Adipose tissue (tissue), 3 donors: ENCODE measurements around the gene KCTD2. TPM values are rescaled to one million over a fixed set of nuclear protein-coding genes. Genes with fewer than 3 reads are reported as not detected.

Experiments
- H3K27ac ChIP-seq: one replicate; pipeline ENCODE4 v1.5.1; 2013; ENCODE audit warnings: low read depth, low read length
- WGBS, 3 donors: extraction: QIAGEN DNeasy Blood & Tissue Kit; methylation state at CpG; one replicate each; pipeline ENCODE4 v1.1.7; 2013; 5-methylcytosine and 5-hydroxymethylcytosine counted together
- polyA plus RNA-seq, 3 donors: library from polyadenylated mRNA; stranded (reverse); fragments of 200-250 nt; gene quantifications; one replicate each; pipeline ENCODE4 v1.2.3, GENCODE V29; 2013
- donor health status: healthy with polysubstance abuse.
- donor health status: Bipolar disorder and iron deficiency.
- donor health status: healthy.

KCTD2 gene
- polyA plus RNA-seq, 3 donors, result 8.4 to 31.6 (median 23.7) TPM

- 2 to 15% (median 4%) methylated on average over 47 to 69 of the region's 69 CpGs for WGBS, 3 donors
- peak within 1 kb of the TSS; percentile 31 for H3K27ac ChIP-seq
Observed at GRCh38 chr17:75087558-75088453, 40.8 kb downstream of the KCTD2 start, which contains the start of gene SLC16A5. TSS of gene SLC16A5 (plus strand) at chr17:75087954. CDS start at chr17:75093637, 5,683 bp downstream.

DNA sequence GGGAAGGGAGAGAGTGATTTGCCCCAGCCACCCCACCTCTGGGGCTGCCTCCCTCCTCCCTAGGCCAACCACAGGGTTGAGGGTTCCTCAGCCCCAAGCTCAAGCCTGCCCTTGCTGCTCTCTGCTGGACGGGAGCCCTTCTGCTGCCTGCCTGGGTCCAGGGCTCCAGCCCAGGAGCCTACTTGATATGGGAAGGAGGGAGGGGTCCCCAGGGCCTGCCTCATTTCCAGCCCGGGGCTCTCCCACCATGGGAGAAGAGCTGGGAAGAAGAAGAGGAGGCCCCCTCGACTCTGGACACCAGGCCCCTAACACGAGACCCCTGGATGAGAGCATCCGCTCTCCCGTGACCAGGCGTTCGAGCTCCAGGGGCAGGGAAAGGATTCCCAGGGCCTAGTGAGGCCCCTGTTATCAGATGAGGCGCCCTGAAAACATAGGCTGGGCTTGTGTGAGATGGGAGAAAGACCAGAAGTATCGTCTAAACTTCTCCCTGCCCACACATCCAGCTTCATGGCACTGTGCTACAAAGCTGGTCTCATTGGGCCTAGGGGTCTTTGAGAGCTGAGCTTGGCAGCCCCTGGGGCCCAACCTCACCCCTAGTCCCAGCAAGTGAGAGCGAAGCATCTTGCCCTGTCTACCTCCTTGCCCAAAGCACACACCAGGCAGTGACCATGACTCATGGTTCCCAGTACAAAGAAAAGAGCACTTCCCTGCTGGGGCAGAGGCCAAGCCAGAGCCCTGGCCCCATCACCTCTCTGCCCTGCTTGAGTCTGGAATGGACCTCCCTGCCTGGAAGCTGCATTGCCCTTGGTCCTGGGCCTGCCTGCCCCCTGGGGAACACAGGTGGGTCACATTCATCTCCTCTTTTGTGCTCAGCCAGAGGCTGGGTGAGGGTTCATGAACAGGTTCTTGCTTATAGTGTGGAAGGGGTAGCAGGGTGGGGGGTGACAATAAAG, 41.7 kb downstream of the KCTD2 start:
- 73 to 85% (median 77%) methylated on average over 11 of the region's 11 CpGs for WGBS, 3 donors
- H3K27ac ChIP-seq, result peak overlapping the region; percentile 31

DNA sequence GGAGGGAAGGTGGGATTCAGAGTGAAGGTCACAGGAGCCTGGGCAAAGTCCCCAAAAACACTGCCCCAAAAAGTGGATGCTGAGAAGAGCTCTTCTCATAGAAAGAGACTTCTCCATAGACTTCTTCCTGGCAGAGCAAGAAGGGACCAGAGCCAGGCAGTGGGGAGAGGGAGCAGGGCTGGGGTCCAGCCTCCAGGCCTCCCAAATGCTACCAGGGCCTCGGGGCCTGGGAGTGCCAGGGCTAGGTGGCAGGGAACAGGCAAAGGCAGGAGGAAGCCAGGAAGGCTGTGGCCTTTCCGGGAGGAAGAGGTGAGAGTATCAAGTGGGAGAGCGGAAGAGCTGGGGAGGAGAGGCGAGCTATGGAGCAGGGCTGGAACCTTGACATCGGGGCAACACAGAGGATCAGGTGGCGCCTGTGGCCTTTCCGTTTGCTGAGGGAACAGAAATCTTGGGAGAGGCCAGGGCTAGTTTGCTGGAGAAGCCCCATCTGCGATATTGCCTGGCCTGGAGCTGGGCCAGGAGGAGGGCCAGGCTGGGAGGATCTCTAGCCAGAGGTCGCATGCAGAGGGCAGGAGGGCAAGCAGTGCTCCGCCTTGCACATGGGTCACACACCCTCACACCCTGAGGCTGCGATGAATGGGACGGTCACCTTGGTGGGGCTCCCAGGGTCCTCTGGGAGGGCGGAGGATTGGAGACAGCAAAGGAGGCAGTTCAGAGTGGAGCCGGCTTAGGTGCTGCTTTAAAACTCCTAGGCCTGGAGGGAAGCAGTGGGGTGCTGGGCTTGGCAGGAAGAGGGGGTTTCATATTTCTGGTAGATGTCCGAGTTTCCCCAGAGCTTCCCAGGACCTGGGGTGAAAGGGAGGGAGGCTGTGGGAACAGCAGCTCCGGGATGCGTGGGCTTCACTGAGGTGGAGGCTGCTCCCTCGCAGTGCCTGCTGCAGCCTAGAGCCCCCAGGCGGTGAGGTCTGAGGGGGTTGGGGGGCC, 44.1 kb downstream of the KCTD2 start:
- no peak overlapping the region for H3K27ac ChIP-seq
- WGBS, 3 donors, result 43 to 51% (median 50%) methylated on average over 19 of the region's 19 CpGs

- 70 to 83% (median 79%) methylated on average over 10 of the region's 10 CpGs for WGBS, 3 donors
- no peak overlapping the region for H3K27ac ChIP-seq
Observed at GRCh38 chr17:75091855-75092327, 44.9 kb downstream of the KCTD2 start.

DNA sequence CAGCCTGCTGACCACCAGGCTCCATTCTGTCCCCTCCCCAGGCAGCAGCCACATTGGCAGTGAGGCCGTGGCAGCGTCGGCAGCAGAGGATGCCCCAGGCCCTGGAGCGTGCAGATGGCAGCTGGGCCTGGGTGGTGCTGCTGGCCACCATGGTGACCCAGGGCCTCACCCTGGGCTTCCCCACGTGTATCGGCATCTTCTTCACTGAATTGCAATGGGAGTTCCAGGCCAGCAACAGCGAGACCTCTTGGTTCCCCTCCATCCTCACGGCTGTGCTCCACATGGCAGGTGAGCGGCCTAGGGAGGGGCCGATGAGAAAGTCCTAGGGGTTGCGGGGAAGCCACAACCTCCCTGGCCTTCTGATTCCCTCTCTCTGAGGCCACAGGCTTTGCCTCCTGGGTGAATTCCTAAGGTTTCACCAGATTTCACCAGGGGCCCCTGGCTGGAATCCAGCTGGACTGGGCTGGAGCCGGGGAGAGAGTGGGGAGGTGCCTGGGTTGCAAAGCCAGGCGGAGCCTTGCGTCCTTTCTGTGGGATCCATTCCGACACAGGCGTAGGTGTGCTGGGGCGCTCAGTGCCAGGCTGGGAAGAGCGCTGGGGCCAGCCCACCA, 46.6 kb downstream of the KCTD2 start:
- H3K27ac ChIP-seq, result no peak overlapping the region
- WGBS, 3 donors, result 86 to 90% (median 87%) methylated on average over 18 of the region's 18 CpGs

DNA sequence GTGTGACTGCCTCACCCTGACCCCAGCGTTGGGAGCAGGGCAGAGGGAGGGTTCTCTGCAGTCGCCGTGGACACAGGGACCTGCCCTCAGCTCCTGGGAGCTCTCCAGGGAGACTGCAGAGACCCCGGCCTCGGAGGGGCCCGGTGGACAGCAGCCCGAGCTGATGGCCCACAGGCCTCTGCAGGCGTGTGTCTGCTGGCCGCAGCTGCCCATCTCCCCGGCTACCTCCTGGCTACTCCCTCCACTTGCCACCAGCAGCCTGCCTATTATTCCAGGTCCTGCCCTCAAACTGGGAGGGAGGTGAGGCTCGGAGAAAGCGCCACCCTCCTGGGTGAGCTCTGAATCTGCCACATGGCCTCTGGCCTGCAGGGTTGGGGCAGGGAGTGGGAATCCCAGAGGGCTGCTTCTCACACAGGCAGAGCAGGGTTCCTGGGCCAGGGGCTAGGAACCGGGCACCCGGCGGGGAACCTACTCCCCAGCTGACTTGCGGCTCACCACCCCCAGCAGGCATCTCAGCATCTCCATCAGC, 47.9 kb downstream of the KCTD2 start:
- no peak overlapping the region for H3K27ac ChIP-seq

GRCh38 chr17:75096082-75096625, 49.1 kb downstream of the KCTD2 start:
- 25 to 37% (median 30%) methylated on average over 14 of the region's 14 CpGs for WGBS, 3 donors
- H3K27ac ChIP-seq, result no peak overlapping the region

More for the DNA sequence above, 47.9 kb downstream of the KCTD2 start:
- WGBS, 3 donors, result 72 to 79% (median 73%) methylated on average over 15 to 16 of the region's 16 CpGs

- H3K27ac ChIP-seq, result no peak overlapping the region
Observed at GRCh38 chr17:75097865-75098264, 50.8 kb downstream of the KCTD2 start.

DNA sequence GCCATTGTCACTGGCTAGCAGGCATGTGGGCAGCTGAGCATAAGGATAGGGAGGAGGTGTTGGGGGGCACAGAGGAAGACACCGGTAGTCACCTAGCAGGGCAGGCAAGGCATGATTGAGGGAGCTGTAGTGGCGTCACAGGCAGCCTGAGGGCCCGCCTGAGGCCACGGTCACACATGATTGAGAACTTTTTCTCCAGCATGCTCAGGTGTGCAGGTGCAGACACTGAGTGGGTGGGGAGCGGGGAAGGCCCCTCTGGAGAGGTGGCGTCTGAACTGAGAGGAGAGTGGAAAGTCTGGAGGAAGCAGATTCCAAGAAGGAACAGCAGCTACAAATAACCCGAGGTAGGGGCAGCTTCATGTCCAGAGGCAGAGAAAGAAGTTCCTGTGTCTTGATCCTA, 51.8 kb downstream of the KCTD2 start:
- WGBS, 3 donors, result 92 to 97% (median 96%) methylated on average over 7 of the region's 7 CpGs
- H3K27ac ChIP-seq, result no peak overlapping the region

More at GRCh38 chr17:75097865-75098264, 50.8 kb downstream of the KCTD2 start:
- WGBS, 3 donors, result 52 to 98% (median 97%) methylated on average over 7 of the region's 7 CpGs

- WGBS, 3 donors, result 95 to 98% (median 96%) methylated on average over 31 of the region's 31 CpGs
Observed at GRCh38 chr17:75099881-75100595, 53.0 kb downstream of the KCTD2 start.

GRCh38 chr17:75102385-75102821, 55.4 kb downstream of the KCTD2 start:
- WGBS, 3 donors, result 41 to 71% (median 45%) methylated on average over 11 to 12 of the region's 12 CpGs
- H3K27ac ChIP-seq, result no peak overlapping the region

More at GRCh38 chr17:75099881-75100595, 53.0 kb downstream of the KCTD2 start:
- no peak overlapping the region for H3K27ac ChIP-seq

DNA sequence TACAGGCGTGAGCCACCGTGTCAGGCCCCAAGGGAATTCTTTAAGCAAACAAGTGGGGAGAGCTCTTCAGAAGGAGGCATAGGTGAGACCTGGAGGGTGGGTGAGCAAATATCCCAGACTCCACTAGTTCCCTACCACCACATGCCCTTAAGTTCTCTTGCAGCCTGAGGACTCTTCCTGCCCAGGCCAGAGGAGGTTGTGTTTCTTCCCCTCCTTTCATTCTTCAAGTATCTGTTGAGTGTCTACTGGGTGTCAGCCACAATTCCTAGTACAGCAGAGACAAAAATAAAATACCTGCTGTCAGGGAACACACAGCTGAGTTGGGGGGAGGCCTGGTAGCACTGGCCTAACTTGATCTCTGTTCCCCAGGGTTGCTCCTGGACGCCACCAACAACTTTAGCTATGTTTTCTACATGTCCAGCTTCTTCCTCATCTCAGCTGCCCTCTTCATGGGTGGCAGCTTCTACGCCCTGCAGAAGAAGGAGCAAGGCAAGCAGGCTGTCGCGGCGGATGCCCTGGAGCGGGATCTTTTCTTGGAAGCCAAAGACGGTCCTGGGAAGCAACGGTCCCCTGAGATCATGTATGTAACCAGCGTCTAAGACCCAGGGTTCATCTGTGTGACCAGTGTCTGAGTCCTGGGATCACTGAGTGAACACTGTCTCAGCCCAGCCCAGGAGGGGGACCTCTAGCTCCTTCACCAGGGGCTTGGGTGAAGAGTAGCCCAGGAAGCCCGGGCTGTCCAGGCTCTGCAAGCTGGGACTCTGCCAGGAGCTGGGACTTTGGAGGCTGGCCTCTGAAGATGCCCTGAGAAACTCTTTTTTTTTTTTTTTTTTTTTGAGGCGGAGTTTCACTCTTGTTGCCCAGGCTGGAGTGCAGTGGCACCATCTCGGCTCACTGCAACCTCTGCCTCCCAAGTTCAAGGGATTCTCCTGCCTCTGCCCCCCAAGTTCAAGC, 56.9 kb downstream of the KCTD2 start:
- H3K27ac ChIP-seq, result no peak overlapping the region
- 79 to 89% (median 88%) methylated on average over 13 to 14 of the region's 14 CpGs for WGBS, 3 donors

DNA sequence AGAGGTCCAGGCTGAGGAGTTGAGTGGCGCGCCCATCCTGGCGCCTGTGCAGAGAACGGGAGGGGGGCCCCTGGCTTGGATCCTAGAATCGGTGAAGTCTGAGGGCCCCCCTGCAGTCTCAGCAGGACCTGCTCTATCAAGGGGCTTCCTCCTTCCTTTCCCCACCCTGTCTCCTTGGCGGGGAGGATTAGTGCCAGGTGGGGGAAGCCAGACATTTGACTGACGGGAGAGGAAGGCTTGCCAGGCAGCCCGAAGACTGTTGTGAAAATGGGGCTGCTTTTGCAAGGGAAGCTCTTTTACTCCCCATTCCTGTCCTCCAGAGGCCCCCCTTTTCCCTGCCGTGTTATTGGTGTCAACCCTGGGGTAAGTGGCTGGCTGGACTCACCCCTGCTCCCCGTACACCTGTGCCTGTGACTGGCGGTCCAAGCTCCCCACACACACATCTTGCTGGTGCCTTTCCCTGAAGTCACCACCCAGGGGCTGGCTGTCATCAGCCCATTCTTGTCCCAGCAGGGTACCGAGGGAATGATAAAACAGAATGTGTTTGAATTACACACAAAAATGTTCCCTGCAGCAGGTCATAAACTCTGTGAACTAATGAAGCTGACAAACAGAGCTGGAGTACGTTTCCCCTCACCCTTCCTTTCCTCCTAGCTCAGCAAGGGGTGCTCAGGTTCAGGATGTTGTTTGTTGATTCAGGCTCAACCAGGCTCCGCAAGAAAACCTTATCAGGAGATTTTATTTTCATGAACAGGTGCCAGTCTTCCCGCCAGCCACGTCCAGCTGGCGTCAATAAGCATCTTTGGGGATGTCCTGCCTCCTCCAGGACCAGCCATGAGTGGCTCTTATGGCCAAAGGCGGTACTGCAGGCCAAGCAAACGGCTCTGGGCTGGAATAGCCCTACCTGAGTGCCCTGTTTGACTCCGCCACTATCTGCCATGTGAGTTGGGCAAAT, 58.4 kb downstream of the KCTD2 start:
- H3K27ac ChIP-seq, result no peak overlapping the region

GRCh38 chr17:75108193-75108592, 61.2 kb downstream of the KCTD2 start:
- H3K27ac ChIP-seq, result no peak overlapping the region
- 81 to 89% (median 86%) methylated on average over 2 of the region's 2 CpGs for WGBS, 3 donors

More for the DNA sequence above, 58.4 kb downstream of the KCTD2 start:
- WGBS, 3 donors, result 49 to 67% (median 63%) methylated on average over 18 to 20 of the region's 20 CpGs
